DMS79 treated with DMSO at 0.1 percent for 48 hours (cell line): ENCODE data around the gene XRRA1.
"Not testable (repeated sequence)": the region's sequence is repeated elsewhere in the genome, so short reads cannot be mapped to it uniquely, and the experiment has no call there.

Experiments used
- DNase-seq: peaks from one replicate; lab custom pipeline; 2025; lab: John Stamatoyannopoulos, UW

XRRA1 gene

GRCh38 chr11:74902342-74902741 lies 46.5 kb downstream of the XRRA1 start:
- no peak for DNase-seq

- DNase-seq = no peak
These were observed 52.6 kb downstream of the XRRA1 start for GRCh38 chr11:74896311-74896710.

GRCh38 chr11:74895340-74896116 lies 53.4 kb downstream of the XRRA1 start:
- DNase-seq = no peak

GRCh38 chr11:74893015-74893414 lies 55.9 kb downstream of the XRRA1 start:
- DNase-seq = not testable (repeated sequence)

GRCh38 chr11:74877132-74877531 lies 71.8 kb downstream of the XRRA1 start:
- DNase-seq = no peak

GRCh38 chr11:74871037-74871436 lies 77.9 kb downstream of the XRRA1 start:
- DNase-seq = no peak

- no peak for DNase-seq
These were observed 78.4 kb downstream of the XRRA1 start for GRCh38 chr11:74870485-74870884.

GRCh38 chr11:74866557-74866956 lies 82.3 kb downstream of the XRRA1 start:
- no peak for DNase-seq

- DNase-seq = no peak
These were observed 85.5 kb downstream of the XRRA1 start for GRCh38 chr11:74863410-74863809.

- no peak for DNase-seq
These were observed 88.1 kb downstream of the XRRA1 start for GRCh38 chr11:74860743-74861142.

GRCh38 chr11:74853223-74853622 lies 95.7 kb downstream of the XRRA1 start:
- DNase-seq = no peak

GRCh38 chr11:74849525-74850391 lies 99.1 kb downstream of the XRRA1 start:
- DNase-seq = no peak

GRCh38 chr11:74847895-74848294 lies 101.0 kb downstream of the XRRA1 start:
- DNase-seq = no peak

- no peak for DNase-seq
These were observed 101.5 kb downstream of the XRRA1 start for GRCh38 chr11:74847395-74847794.

GRCh38 chr11:74846770-74847169 lies 102.1 kb downstream of the XRRA1 start:
- DNase-seq = no peak

- DNase-seq = no peak
These were observed 102.8 kb downstream of the XRRA1 start for GRCh38 chr11:74845978-74846517.

GRCh38 chr11:74844865-74845264 lies 104.0 kb downstream of the XRRA1 start:
- DNase-seq = no peak

GRCh38 chr11:74844072-74844471 lies 104.8 kb downstream of the XRRA1 start:
- no peak for DNase-seq

- DNase-seq = no peak
These were observed 105.9 kb downstream of the XRRA1 start for GRCh38 chr11:74842967-74843366.

GRCh38 chr11:74840486-74840885 lies 108.4 kb downstream of the XRRA1 start:
- no peak for DNase-seq

- no peak for DNase-seq
These were observed 108.9 kb downstream of the XRRA1 start for GRCh38 chr11:74839971-74840370.

GRCh38 chr11:74839446-74839845 lies 109.4 kb downstream of the XRRA1 start:
- DNase-seq = no peak

GRCh38 chr11:74838188-74838587 lies 110.7 kb downstream of the XRRA1 start:
- no peak for DNase-seq
